AG09309 (cell line): Measurements from ENCODE around the gene TCF4.

ENCODE experiments used
- DNase-seq: peaks from one replicate; pipeline ENCODE4 v3.0.0-alpha.2; 2010; ENCODE audit warnings: low read depth
- H3K4me3 ChIP-seq: 2 replicates; pipeline ENCODE4 v1.5.1; 2011; ENCODE audit warnings: mild to moderate bottlenecking, low read depth, low read length, moderate library complexity; ENCODE audit not compliant: control insufficient read depth
- CTCF ChIP-seq: IDR thresholded peaks from 2 replicates; pipeline ENCODE4 v1.5.1; 2011; ENCODE audit warnings: mild to moderate bottlenecking, low read depth, low read length, inconsistent platforms; ENCODE audit not compliant: insufficient read depth, control insufficient read depth; ENCODE audit errors: missing control alignments

The TCF4 gene

GRCh38 chr18:55384115-55384514, 203.9 kb downstream of the TCF4 start:
- no peak for DNase-seq
- H3K4me3 ChIP-seq, result no peak overlapping the region
- no peak for TF ChIP-seq CTCF

- no peak overlapping the region for H3K4me3 ChIP-seq
- no peak for TF ChIP-seq CTCF
- no peak for DNase-seq
These were observed 205.7 kb downstream of the TCF4 start for GRCh38 chr18:55382277-55382805.

- TF ChIP-seq CTCF, result no peak
- no peak overlapping the region for H3K4me3 ChIP-seq
- DNase-seq, result peak; percentile 97
These were observed 206.7 kb downstream of the TCF4 start for GRCh38 chr18:55381277-55381676.

- peak; percentile 84 for DNase-seq
- no peak for TF ChIP-seq CTCF
- H3K4me3 ChIP-seq, result no peak overlapping the region
These were observed 207.4 kb downstream of the TCF4 start for GRCh38 chr18:55380589-55380988.

GRCh38 chr18:55376387-55376786, 211.6 kb downstream of the TCF4 start:
- DNase-seq, result no peak
- no peak for TF ChIP-seq CTCF
- H3K4me3 ChIP-seq, result no peak overlapping the region

GRCh38 chr18:55375930-55376329, 212.1 kb downstream of the TCF4 start:
- DNase-seq, result no peak
- no peak for TF ChIP-seq CTCF
- no peak overlapping the region for H3K4me3 ChIP-seq

GRCh38 chr18:55374741-55375140, 213.3 kb downstream of the TCF4 start:
- H3K4me3 ChIP-seq, result no peak overlapping the region
- no peak for DNase-seq
- TF ChIP-seq CTCF, result no peak
